Activated CD4-positive, alpha-beta T cell treated with anti-CD3 and anti-CD28 coated beads for 48 hours (primary cell): ENCODE measurements around the gene CHURC1.

ENCODE experiments used
- DNase-seq: peaks from one replicate; pipeline ENCODE4 v3.0.0-alpha.2; 2020

The CHURC1 gene

GRCh38 chr14:64940336-64940910, 26.2 kb downstream of the CHURC1 start:
- no peak for DNase-seq

DNA sequence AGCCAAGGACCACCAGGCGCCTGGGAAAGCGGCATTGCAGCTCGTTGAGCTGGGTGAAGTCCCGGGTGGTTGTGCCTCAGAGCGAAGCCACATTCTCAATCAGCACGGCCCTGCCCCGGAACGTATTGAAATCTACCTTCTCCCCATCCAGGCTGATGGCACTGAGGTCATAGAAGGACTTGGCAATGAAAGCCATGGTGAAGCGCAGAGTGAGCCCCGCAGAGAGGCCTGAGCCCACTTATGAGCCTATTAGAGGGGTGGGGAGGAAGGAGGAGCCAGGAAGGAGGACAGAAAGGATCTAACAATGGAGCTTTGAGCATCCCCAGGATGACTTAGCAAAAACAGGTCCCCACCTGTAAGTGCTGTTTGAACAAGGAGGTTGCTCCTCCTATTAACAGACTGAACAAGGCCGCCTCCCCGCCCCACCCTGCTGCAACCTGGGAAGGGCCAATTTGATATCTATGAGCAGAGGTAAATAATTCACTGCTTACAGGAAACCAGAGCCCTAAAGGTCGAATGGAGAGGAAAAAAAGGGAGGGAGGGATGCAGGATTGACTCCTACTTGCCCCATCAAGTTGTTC, 28.4 kb downstream of the CHURC1 start, which contains the start of gene GPX2:
TSS of gene GPX2 (minus strand) at position 215 of the 581 bp plus-strand sequence. CDS start at position 196, 19 bp downstream.
- DNase-seq, result no peak

DNA sequence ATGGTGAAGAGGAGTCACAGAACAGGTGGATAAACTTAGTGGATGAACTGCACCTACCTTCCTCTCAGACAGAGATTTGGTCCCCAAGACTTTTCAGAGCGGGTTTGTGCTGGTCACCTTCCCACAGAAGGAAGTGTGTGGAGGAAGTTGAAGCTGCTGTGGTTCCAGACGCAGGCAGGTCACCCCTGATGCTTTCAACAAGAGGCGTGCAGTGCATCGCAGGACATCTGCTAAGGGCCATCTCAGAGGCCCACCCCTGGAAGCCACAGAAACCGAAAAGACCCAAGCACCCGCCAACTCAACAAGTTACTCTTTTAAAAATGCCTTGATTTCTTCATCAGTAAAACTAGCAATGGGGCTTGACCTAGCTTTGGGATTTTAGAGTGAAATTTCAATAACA, 29.3 kb downstream of the CHURC1 start:
- no peak for DNase-seq

GRCh38 chr14:64944041-64944440, 29.8 kb downstream of the CHURC1 start:
- no peak for DNase-seq

DNA sequence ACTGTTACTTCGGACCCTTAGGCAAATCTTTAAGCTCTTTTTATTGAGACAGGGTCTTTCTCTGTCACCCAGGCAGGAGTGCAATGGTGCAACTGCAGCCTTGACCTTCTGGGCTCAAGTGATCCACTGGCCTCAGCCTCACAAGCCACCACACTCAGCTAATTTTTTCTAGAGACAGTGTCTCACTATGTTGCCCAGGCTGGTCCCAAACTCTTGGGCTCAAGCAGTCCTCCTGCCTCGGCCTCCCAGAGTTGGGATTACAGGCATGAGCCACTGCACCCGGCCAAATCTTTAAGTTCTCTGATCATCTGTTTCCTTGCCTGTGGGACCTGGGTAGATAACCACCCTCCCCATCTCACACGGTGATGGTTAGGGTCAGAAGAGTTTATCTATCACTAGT, 30.6 kb downstream of the CHURC1 start:
- DNase-seq, result no peak

GRCh38 chr14:64945431-64946178, 31.4 kb downstream of the CHURC1 start:
- DNase-seq, result no peak

- DNase-seq, result no peak
Measured at GRCh38 chr14:64946310-64947045, 32.2 kb downstream of the CHURC1 start.

DNA sequence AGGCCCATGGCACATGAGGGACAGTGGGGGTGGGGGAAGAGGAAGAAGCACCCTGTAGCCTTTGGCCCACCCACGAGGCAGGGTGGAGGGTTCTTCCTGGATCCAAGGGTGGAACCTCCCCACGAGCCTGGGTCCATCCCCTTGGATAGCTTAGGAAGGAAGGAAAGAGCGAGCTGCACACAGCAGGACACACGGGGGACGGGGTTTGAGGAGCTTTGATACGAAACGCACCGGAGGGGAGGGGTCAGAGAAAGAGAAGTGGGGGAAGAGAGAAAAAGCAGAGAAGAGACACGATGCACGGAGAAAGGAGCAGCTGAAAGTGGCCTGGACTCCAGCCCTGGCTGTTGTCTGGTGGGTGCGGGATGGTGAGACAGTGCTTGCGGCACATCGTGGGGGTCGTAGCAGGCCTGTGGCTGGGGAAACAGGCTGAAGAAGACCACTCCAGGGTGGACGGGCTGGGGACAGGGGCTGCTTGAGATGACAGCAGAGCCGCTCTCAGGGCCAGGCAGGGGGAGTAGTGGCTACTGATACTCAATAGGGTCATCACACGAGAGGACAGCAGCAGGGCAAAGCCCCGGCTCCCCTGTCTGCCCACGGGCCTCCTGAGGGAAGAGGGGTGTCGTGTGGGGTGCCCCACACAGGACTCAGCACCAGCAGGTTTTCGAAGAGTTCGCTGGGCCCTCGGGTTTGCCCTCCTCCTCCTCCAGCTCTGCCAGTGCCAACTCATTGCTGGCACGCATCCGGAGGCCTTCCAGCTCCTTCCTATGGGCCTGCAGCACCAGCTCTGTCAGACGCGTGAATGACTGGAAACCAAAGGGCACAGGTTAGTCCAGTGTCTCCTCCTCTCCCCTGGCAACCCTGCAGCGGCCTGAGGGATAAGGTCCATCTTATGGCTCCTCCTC, 33.7 kb downstream of the CHURC1 start:
- no peak for DNase-seq

GRCh38 chr14:64948612-64949210, 34.5 kb downstream of the CHURC1 start:
- DNase-seq, result no peak

- no peak for DNase-seq
Measured at GRCh38 chr14:64950889-64951288, 36.6 kb downstream of the CHURC1 start.

DNA sequence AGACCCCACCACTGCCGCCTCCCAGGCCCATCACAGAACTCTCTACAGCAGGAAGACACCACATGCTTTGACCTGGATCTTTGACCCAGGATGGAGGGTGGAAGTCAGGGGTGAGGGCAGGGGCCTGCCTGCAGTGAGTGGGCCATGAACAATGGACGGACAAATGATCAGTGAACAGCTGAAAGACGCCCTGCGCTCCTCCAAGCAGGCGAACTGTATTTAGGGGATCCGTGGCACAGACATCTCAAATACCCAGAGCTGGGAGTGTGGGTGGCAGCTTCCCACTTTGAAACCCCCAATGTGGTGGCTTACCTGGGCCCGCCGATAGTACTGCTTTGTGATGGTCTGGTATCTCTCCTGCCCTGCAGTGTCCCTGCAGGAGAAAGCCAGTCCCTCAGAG, 37.0 kb downstream of the CHURC1 start:
- no peak for DNase-seq

GRCh38 chr14:64951724-64952123, 37.5 kb downstream of the CHURC1 start:
- DNase-seq, result no peak

GRCh38 chr14:64952598-64953309, 38.5 kb downstream of the CHURC1 start:
- no peak for DNase-seq

DNA sequence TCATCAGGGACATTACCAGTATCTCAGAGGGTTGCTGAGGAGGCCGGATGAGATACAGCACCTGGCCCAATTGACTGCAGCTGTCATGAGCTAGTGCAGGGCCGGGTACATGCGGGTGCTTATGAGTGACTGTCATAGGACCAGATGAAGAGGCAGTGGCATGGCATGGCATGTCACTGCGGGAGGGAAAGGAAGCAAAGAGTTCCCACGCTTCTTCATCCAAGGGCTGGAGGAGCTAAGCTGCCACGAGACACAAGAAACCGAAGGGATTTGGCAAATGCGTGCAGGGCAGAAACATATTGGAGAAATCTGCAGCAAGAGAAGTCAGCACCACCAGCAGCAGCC, 39.0 kb downstream of the CHURC1 start:
- DNase-seq, result no peak

- DNase-seq, result no peak
Measured at GRCh38 chr14:64953661-64954060, 39.4 kb downstream of the CHURC1 start.

DNA sequence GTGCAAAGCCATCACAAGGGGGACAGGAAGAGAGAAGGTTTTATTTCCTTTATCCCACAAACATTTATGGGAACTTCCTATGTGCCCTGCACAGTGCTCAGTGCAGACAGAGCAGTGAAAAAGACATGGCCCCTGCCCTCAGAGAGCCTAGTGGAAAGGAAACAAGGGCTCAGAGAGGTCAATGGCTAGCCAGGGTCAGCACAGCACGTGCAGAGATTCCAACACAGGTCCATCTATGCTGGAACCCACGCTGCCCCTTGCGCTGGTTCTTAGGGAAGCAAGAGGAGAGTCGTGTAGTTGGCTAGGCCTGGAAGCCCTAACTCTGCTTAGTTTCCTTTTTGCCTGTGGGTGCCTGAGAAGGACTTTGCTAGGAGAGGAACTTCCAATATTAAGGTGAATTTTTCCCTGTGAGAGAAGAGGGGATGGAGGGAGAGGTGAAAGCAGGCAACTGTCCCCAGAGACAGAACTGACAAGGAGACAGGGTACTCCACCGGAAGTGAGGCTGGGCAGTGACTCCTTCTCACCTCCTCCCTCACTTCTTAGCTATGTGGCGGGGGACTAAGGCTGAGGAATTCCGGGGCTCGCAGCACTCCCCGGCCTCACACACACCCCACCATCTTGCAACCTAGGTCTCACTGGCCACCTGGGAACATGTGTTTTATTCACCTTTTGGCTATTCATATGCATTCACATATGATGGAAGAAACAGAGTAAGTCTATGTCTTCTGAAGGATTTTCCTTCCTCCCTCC, 40.4 kb downstream of the CHURC1 start:
- no peak for DNase-seq

GRCh38 chr14:64955297-64955696, 41.0 kb downstream of the CHURC1 start:
- DNase-seq, result no peak

- DNase-seq, result no peak
Measured at GRCh38 chr14:64956697-64957406, 42.6 kb downstream of the CHURC1 start.

GRCh38 chr14:64958201-64958600, 43.9 kb downstream of the CHURC1 start:
- DNase-seq, result no peak

- no peak for DNase-seq
Measured at GRCh38 chr14:64958743-64959142, 44.5 kb downstream of the CHURC1 start.
